ENCODE data around the gene EIF2B5. TPM values are rescaled to one million over a fixed set of nuclear protein-coding genes. Genes with fewer than 3 reads are reported as not detected.
A peak's percentile ranks its signal among the peaks of the same experiment; 100 is the strongest.

The EIF2B5 gene
- total RNA-seq, 1 donor from 2014 or later: 26.1 TPM

DNA sequence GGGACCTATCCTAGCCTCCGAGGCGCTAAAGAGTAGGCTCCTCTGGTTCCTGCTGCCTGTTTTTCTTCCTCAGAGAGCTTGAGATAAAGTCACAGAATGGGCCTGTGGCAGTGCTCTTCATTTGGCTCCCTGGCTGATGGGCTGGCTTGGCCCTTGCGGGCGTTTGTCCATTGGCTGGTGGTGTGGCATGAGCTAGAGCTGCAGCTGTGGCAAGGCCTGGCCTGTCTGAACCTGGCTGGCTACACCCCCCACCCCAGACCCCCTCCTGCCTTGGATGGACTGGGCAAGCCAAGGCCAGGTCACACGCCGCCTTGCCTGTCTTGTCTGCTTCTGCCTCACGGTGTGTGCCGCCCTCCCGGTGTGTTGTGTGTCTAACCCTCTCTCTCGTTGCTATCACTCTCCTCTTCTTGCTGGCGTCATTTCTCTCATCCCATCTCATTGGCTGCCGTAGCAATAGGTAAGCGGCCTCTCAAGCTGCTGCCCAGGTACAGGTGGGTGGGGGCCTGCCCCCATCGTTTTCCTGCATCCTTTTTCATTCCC, 42.7 kb downstream of the EIF2B5 start:
- Mint-ChIP-seq H3K36me3 (ENCODE audit: low read depth) (peaks cover 36% of the 10 kb centered on the region), H3K27me3 (ENCODE audit: low read depth) (no peaks in the 10 kb centered on the region), H3K27ac (ENCODE audit: unreplicated experiment) (peak overlapping the region; percentile 95), H3K4me1 (ENCODE audit: low read depth) (peaks cover 46% of the 10 kb centered on the region), H3K4me3 (ENCODE audit: unreplicated experiment) (peak overlapping the region; percentile 95), H3K9me3 (ENCODE audit: low read depth) (no peaks in the 10 kb centered on the region)
- peak; percentile 75 for DNase-seq (ENCODE audit: low spot score)
- no peak for TF ChIP-seq CTCF (IDR thresholded peaks at IDR 0.05)

DNA sequence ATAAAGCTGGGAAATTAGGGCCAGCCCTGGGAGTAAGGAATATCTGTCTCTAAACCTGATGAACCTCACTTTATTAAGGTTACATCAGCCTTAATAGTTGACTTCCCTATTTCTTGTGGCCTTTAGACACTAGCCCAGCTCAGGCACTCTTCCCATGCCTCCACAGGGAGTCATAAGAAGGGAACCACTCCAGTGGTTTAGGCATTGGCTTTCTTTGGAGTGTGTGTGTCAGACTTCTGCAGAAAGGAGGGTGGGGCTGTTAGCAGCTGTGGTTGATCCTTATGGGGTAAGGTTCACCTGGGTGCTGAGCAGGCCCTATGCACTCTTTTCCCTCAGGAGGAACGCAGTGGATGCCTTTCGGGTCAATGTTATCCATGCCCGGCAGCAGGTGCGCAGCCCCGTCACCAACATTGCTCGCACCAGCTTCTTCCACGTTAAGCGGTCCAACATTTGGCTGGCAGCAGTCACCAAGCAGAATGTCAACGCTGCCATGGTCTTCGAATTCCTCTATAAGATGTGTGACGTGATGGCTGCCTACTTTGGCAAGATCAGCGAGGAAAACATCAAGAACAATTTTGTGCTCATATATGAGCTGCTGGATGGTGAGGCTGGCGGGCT, 43.5 kb downstream of the EIF2B5 start:
- Mint-ChIP-seq H3K27ac (ENCODE audit: unreplicated experiment) (peak overlapping the region; percentile 36), H3K4me3 (ENCODE audit: unreplicated experiment) (no peak overlapping the region), H3K27me3 (ENCODE audit: low read depth) (no peaks in the 10 kb centered on the region), H3K36me3 (ENCODE audit: low read depth) (peaks cover 42% of the 10 kb centered on the region), H3K9me3 (ENCODE audit: low read depth) (no peaks in the 10 kb centered on the region), H3K4me1 (ENCODE audit: low read depth) (peaks cover 41% of the 10 kb centered on the region)
- no peak for TF ChIP-seq CTCF (IDR thresholded peaks at IDR 0.05)
- DNase-seq (ENCODE audit: low spot score): no peak

- no peak for DNase-seq (ENCODE audit: low spot score)
- no peaks in the 10 kb centered on the region for H3K9me3 Mint-ChIP-seq (ENCODE audit: low read depth)
- peak overlapping the region; percentile 36 for H3K27ac Mint-ChIP-seq (ENCODE audit: unreplicated experiment)
- H3K36me3 Mint-ChIP-seq (ENCODE audit: low read depth): peaks cover 50% of the 10 kb centered on the region
- H3K27me3 Mint-ChIP-seq (ENCODE audit: low read depth): no peaks in the 10 kb centered on the region
- H3K4me1 Mint-ChIP-seq (ENCODE audit: low read depth): peaks cover 45% of the 10 kb centered on the region
- no peak overlapping the region for H3K4me3 Mint-ChIP-seq (ENCODE audit: unreplicated experiment)
- TF ChIP-seq CTCF (IDR thresholded peaks at IDR 0.05): no peak
Observed at GRCh38 chr3:184180165-184180564, 45.0 kb downstream of the EIF2B5 start.

DNA sequence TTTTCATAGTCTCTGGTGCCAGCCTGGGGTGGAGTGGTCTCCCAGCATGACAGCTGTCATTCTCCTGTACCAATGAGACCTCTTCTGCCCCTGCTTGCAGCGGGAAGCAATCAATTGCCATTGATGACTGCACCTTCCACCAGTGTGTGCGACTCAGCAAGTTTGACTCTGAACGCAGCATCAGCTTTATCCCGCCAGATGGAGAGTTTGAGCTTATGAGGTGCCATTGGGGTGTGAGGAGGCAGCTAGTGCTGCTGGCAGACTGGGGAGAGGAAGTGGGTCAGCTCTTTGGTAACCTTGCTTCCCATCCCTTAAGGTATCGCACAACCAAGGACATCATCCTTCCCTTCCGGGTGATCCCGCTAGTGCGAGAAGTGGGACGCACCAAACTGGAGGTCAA, 46.4 kb downstream of the EIF2B5 start:
- Mint-ChIP-seq H3K4me3 (ENCODE audit: unreplicated experiment) (no peak overlapping the region), H3K27ac (ENCODE audit: unreplicated experiment) (no peak overlapping the region), H3K36me3 (ENCODE audit: low read depth) (peaks cover 50% of the 10 kb centered on the region), H3K9me3 (ENCODE audit: low read depth) (no peaks in the 10 kb centered on the region), H3K4me1 (ENCODE audit: low read depth) (peaks cover 41% of the 10 kb centered on the region), H3K27me3 (ENCODE audit: low read depth) (no peaks in the 10 kb centered on the region)
- no peak for DNase-seq (ENCODE audit: low spot score)
- no peak for TF ChIP-seq CTCF (IDR thresholded peaks at IDR 0.05)

GRCh38 chr3:184183679-184184078, 48.5 kb downstream of the EIF2B5 start:
- no peak for TF ChIP-seq CTCF (IDR thresholded peaks at IDR 0.05)
- no peak overlapping the region for H3K27ac Mint-ChIP-seq (ENCODE audit: unreplicated experiment)
- H3K9me3 Mint-ChIP-seq (ENCODE audit: low read depth): no peaks in the 10 kb centered on the region
- peaks cover 49% of the 10 kb centered on the region for H3K36me3 Mint-ChIP-seq (ENCODE audit: low read depth)
- H3K4me1 Mint-ChIP-seq (ENCODE audit: low read depth): peaks cover 41% of the 10 kb centered on the region
- no peak overlapping the region for H3K4me3 Mint-ChIP-seq (ENCODE audit: unreplicated experiment)
- peak; percentile 57 for DNase-seq (ENCODE audit: low spot score)
- no peaks in the 10 kb centered on the region for H3K27me3 Mint-ChIP-seq (ENCODE audit: low read depth)

Data from chondrocyte (in vitro differentiated cells).